Activated T-helper 1 cell treated with anti-CD3 and anti-CD28 coated beads, Interleukin-12 subunit alpha, Interleukin-12 subunit beta, Interleukin-2, Interleukin-4 antibody, amounts not matched to agents 30 ng/mL and 10 ng/mL and 1 ng/mL, durations not matched to agents 14 hours and 24 hours and 36 hours (primary cell): Measurements from ENCODE around the gene AGBL1. TPM values are rescaled to one million over a fixed set of nuclear protein-coding genes. Genes with fewer than 3 reads are reported as not detected.
"Not testable (repeated sequence)": the region's sequence is repeated elsewhere in the genome, so short reads cannot be mapped to it uniquely, and the experiment has no call there.

ENCODE experiments used
- DNase-seq: peaks from one replicate; pipeline ENCODE4 v3.0.0; 2021; ENCODE audit warnings: low spot score
- H3K27ac Mint-ChIP-seq: one replicate; pipeline ENCODE4 v1.8.0; 2021; ENCODE audit warnings: mild to moderate bottlenecking, mixed read lengths
- H3K27me3 Mint-ChIP-seq: one replicate; pipeline ENCODE4 v1.8.0; 2022; ENCODE audit warnings: mild to moderate bottlenecking, moderate library complexity, mixed read lengths; ENCODE audit not compliant: insufficient read depth
- H3K36me3 Mint-ChIP-seq: one replicate; pipeline ENCODE4 v1.8.0; 2021; ENCODE audit warnings: low read depth, mixed read lengths
- H3K4me1 Mint-ChIP-seq: one replicate; pipeline ENCODE4 v1.8.0; 2021; ENCODE audit warnings: low read depth, mixed read lengths
- H3K4me3 Mint-ChIP-seq: one replicate; pipeline ENCODE4 v1.8.0; 2021; ENCODE audit warnings: mild to moderate bottlenecking, moderate library complexity, mixed read lengths
- H3K9me3 Mint-ChIP-seq: one replicate; pipeline ENCODE4 v1.8.0; 2021; ENCODE audit warnings: mixed read lengths
- intact Hi-C: fragments of 100-400 bp; cut with micrococcal nuclease; formaldehyde crosslinking; loops from one replicate; pipeline ENCODE4 v1.15.1; 2024
- total RNA-seq: library from RNA; stranded (reverse); gene quantifications from 2 replicates; pipeline ENCODE4 v1.2.3, GENCODE V29; 2022

Gene AGBL1
- total RNA-seq, 1 donor from 2014 or later, result not detected

DNA sequence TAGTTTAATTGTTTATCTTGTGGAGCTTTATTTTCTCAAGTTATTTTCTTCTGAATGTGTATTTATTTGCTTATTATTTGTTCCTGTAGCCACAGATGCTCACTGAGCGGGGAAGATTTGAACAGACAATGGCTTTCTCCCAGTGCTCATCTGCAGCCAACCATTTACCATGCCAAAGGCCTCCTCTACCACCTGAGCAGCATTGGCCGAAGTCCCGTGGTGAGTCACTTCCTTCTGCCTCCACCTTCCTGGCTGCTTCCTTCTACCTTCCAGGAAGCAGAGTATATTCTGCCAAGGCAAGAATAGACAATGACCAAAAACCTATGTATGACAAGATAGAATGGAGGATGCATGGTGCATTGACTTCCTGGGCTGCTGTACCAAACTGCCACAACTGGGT is 443.1 kb downstream of the AGBL1 start:
- Mint-ChIP-seq H3K4me3 (no peak overlapping the region), H3K27ac (no peak overlapping the region), H3K36me3 (no peaks in the 10 kb centered on the region), H3K27me3 (peaks cover 4% of the 10 kb centered on the region), H3K9me3 (no peaks in the 10 kb centered on the region), H3K4me1 (no peaks in the 10 kb centered on the region)
- no peak for DNase-seq
- intact Hi-C loops, result no loop called here

DNA sequence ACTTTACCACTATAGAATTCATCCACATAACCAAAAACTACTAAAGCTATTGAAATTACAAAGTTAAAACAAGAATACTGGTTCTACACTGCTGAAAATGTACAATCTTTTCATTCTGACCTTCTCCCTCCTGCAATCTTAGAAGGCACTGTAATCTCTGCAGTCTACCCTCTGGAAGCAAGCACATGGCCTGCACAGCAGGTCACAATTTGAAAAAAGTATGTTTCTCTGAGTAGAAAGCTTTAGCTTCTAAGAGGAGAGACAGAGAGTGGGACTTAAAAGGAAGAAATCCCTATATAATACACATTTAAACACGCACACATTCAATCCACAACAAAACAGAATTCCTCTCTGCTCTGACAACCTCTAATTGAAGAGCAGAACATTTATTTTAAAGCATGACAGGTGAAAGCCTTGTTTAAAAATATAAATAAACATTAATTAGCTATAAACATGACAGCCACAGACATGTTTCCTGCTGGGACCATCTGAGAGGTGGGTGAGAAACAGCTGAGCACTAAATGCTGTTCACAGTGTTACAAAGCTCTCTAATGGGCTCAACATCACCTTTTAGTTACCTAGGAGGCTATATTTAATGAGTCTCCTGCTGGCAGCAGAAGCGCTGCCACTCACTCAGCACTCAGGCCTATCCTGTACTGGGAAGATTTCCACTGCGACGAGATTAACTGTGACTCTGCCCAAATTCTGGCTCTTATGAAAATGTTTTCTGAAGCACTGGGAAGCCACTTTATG is 447.4 kb downstream of the AGBL1 start:
- Mint-ChIP-seq H3K4me1 (no peaks in the 10 kb centered on the region), H3K9me3 (no peaks in the 10 kb centered on the region), H3K36me3 (no peaks in the 10 kb centered on the region), H3K4me3 (no peak overlapping the region), H3K27ac (no peak overlapping the region), H3K27me3 (no peaks in the 10 kb centered on the region)
- DNase-seq, result no peak
- intact Hi-C loops, result no loop called here

GRCh38 chr15:86528094-86528493 is 448.4 kb downstream of the AGBL1 start:
- H3K4me1 Mint-ChIP-seq, H3K9me3 Mint-ChIP-seq, DNase-seq, H3K27ac Mint-ChIP-seq, H3K27me3 Mint-ChIP-seq, H3K36me3 Mint-ChIP-seq, intact Hi-C loops, H3K4me3 Mint-ChIP-seq: not testable (repeated sequence)

DNA sequence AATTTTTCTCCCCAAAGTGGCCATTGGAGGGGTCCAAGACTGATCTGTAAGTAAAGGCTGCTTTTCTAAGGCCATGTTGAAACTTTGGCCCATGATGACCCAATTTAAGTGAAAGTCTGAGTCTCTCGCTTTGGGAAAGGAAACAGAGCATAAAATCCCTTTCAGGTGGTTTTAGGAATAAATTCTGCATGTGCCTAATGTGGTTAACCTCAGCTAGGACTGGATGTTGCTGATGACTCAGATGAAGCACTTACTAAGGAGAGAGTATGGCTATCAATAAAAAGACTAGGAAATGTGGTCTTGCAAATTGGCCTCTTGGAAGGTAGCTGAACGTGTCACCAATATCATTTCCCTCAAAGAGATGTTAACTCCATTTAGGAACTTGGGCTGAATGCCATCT is 458.5 kb downstream of the AGBL1 start:
- H3K4me1 Mint-ChIP-seq, result no peaks in the 10 kb centered on the region
- H3K36me3 Mint-ChIP-seq, result no peaks in the 10 kb centered on the region
- H3K4me3 Mint-ChIP-seq, result no peak overlapping the region
- H3K27me3 Mint-ChIP-seq, result no peaks in the 10 kb centered on the region
- no peak for DNase-seq
- H3K27ac Mint-ChIP-seq, result no peak overlapping the region
- intact Hi-C loops, result no loop called here
- H3K9me3 Mint-ChIP-seq, result peaks cover 6% of the 10 kb centered on the region

DNA sequence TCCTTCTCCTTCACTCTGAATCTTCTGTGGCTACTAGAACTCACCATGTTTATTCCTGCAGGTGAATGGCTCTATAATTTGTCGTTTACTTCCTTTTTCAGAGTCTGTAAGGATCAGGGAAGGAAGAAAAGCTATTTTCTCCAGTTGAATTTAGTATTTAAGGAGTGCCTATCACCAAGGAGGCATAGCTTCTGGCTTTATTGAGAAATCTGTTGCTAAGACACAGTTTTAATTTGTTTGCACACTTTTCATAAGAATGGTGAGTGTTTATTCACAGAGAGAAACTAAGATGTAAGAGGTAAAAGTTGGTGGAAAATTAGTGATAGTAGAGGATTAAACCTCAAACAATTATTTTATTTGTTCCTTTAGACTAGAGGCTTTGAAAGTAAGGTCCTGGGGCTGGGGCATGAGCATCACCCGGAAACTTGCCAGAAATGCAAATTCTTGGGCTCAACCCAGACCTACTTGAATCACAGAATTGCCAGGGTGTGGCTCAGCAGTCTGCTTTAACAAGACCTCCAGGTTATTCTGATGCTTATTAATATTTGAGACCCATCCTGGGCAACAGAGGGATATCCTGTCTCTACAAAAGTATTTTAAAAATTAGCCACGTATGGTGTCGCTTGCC is 461.3 kb downstream of the AGBL1 start:
- H3K9me3 Mint-ChIP-seq, result no peaks in the 10 kb centered on the region
- H3K4me1 Mint-ChIP-seq, result no peaks in the 10 kb centered on the region
- H3K36me3 Mint-ChIP-seq, result no peaks in the 10 kb centered on the region
- intact Hi-C loops, result no loop called here
- H3K27ac Mint-ChIP-seq, result no peak overlapping the region
- H3K27me3 Mint-ChIP-seq, result peaks cover 4% of the 10 kb centered on the region
- no peak for DNase-seq
- H3K4me3 Mint-ChIP-seq, result no peak overlapping the region

DNA sequence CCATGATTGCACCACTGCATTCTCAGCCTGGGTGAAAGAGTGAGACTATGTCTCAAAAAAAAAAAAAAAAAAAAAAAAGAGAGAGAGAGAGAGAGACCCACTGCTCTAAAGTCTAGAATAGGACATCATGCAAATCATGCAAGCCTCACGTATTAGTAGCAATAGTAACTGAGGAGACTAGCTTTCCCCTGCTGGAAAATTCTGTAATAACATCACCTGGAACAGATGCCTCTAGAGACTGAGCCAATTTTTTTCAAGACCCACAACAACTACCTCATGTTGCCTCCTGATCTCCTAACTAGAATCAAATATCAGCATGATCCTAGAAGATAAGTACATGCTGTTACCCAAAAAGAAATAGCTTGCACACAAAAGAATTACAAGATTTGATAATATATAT is 461.9 kb downstream of the AGBL1 start:
- DNase-seq, result no peak
- no peak overlapping the region for H3K4me3 Mint-ChIP-seq
- no peak overlapping the region for H3K27ac Mint-ChIP-seq
- intact Hi-C loops, result no loop called here
- H3K9me3 Mint-ChIP-seq, result no peaks in the 10 kb centered on the region
- H3K27me3 Mint-ChIP-seq, result peaks cover 4% of the 10 kb centered on the region
- no peaks in the 10 kb centered on the region for H3K4me1 Mint-ChIP-seq
- H3K36me3 Mint-ChIP-seq, result no peaks in the 10 kb centered on the region

- Mint-ChIP-seq H3K4me1 (no peaks in the 10 kb centered on the region), H3K27me3 (peaks cover 2% of the 10 kb centered on the region), H3K27ac (no peak overlapping the region), H3K4me3 (no peak overlapping the region), H3K36me3 (no peaks in the 10 kb centered on the region), H3K9me3 (no peaks in the 10 kb centered on the region)
- intact Hi-C loops, result no loop called here
- DNase-seq, result no peak
Measured at GRCh38 chr15:86550075-86550474, 470.4 kb downstream of the AGBL1 start.

DNA sequence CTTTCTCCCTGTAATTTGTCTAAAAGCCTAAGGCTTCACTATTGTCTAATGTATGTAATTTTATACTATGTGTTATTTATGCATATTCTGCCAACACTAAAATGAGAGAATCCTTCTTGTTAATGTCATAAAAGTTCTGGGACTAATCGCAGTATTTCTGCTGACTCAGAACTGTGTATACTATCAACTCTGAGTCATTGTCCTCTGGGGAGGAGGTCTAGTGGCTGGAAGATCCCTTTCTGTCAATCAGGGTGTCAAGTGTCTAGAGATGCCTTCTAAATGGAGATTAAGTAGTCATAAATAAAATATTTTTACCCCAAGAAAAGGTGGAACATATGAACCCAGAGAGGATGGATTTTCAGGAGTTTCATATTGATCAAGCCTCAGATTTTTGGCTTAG is 473.4 kb downstream of the AGBL1 start:
- Mint-ChIP-seq H3K4me3 (no peak overlapping the region), H3K9me3 (no peaks in the 10 kb centered on the region), H3K27me3 (no peaks in the 10 kb centered on the region), H3K4me1 (no peaks in the 10 kb centered on the region), H3K36me3 (no peaks in the 10 kb centered on the region), H3K27ac (no peak overlapping the region)
- no peak for DNase-seq
- intact Hi-C loops, result no loop called here

DNA sequence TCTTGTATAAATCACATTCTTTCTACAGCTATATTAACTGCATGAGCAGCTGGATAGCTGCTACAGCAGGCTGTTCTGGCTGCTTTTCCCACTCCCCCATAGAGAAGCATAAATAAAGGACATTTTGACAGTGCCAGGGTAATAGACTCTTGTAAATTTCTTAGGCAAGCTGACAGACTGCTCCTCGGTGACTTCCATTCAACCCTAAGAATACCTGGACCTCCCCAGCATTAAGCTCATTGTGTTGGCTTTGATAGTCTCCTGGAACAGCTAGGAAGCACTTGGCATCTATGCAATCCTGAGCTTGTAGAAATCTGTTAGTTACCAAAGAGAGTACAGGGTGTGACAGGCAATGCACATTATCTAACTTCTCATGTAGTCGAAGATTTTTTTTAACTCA is 475.4 kb downstream of the AGBL1 start:
- no peaks in the 10 kb centered on the region for H3K36me3 Mint-ChIP-seq
- H3K27ac Mint-ChIP-seq, result no peak overlapping the region
- H3K9me3 Mint-ChIP-seq, result no peaks in the 10 kb centered on the region
- intact Hi-C loops, result no loop called here
- no peaks in the 10 kb centered on the region for H3K27me3 Mint-ChIP-seq
- H3K4me1 Mint-ChIP-seq, result no peaks in the 10 kb centered on the region
- DNase-seq, result no peak
- H3K4me3 Mint-ChIP-seq, result no peak overlapping the region

GRCh38 chr15:86555939-86556338 is 476.3 kb downstream of the AGBL1 start:
- no peak overlapping the region for H3K4me3 Mint-ChIP-seq
- H3K9me3 Mint-ChIP-seq, result no peaks in the 10 kb centered on the region
- H3K27me3 Mint-ChIP-seq, result no peaks in the 10 kb centered on the region
- H3K4me1 Mint-ChIP-seq, result no peaks in the 10 kb centered on the region
- H3K27ac Mint-ChIP-seq, result no peak overlapping the region
- H3K36me3 Mint-ChIP-seq, result no peaks in the 10 kb centered on the region
- DNase-seq, result no peak
- intact Hi-C loops, result no loop called here

- H3K36me3 Mint-ChIP-seq, result no peaks in the 10 kb centered on the region
- H3K9me3 Mint-ChIP-seq, result no peaks in the 10 kb centered on the region
- no peak overlapping the region for H3K4me3 Mint-ChIP-seq
- intact Hi-C loops, result no loop called here
- H3K4me1 Mint-ChIP-seq, result no peaks in the 10 kb centered on the region
- H3K27ac Mint-ChIP-seq, result no peak overlapping the region
- H3K27me3 Mint-ChIP-seq, result no peaks in the 10 kb centered on the region
- no peak for DNase-seq
Measured at GRCh38 chr15:86556396-86557017, 476.8 kb downstream of the AGBL1 start.

- no peaks in the 10 kb centered on the region for H3K9me3 Mint-ChIP-seq
- no peak overlapping the region for H3K27ac Mint-ChIP-seq
- H3K4me3 Mint-ChIP-seq, result no peak overlapping the region
- intact Hi-C loops, result no loop called here
- no peaks in the 10 kb centered on the region for H3K27me3 Mint-ChIP-seq
- no peaks in the 10 kb centered on the region for H3K4me1 Mint-ChIP-seq
- H3K36me3 Mint-ChIP-seq, result no peaks in the 10 kb centered on the region
- DNase-seq, result no peak
Measured at GRCh38 chr15:86557018-86557550, 477.4 kb downstream of the AGBL1 start.

DNA sequence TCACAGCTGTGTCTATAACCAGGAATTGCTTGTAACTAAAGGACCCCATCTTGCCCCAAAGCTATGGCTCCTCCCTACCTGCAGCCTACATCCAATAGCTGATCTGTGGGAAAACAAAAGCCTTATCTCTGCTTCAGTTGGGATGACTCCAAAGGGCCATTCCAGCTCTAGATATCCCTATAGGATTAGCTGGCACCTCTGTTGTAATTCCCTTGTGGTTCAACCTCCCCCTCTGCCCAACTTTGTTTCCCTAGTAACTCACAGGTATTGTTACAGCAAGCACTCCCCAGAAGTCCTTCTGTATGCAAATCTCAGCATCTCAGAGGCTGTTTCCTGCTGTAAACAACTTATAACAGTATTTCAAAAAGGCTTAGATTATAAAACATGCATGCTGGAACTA is 478.6 kb downstream of the AGBL1 start:
- Mint-ChIP-seq H3K9me3 (no peaks in the 10 kb centered on the region), H3K27me3 (no peaks in the 10 kb centered on the region), H3K36me3 (no peaks in the 10 kb centered on the region), H3K27ac (no peak overlapping the region), H3K4me1 (no peaks in the 10 kb centered on the region), H3K4me3 (no peak overlapping the region)
- intact Hi-C loops, result no loop called here
- no peak for DNase-seq
